Mesothelial cell of epicardium (in vitro differentiated cells): ENCODE data around the gene CBX2. TPM values are rescaled to one million over a fixed set of nuclear protein-coding genes. Genes with fewer than 3 reads are reported as not detected.
A peak's percentile ranks its signal among the peaks of the same experiment; 100 is the strongest.

ENCODE experiments used
- DNase-seq, 2 experiments: peaks; one replicate each; pipeline ENCODE4 v3.0.0; 2021; ENCODE audit warnings: low spot score in 2 of 2; ENCODE audit not compliant: unreplicated experiment in 2 of 2
- H3K27ac Mint-ChIP-seq: 2 replicates; pipeline ENCODE4 v1.8.0; 2021; ENCODE audit warnings: mixed read lengths
- H3K27me3 Mint-ChIP-seq: 2 replicates; pipeline ENCODE4 v1.8.0; 2021; ENCODE audit warnings: low read depth, mixed read lengths
- H3K36me3 Mint-ChIP-seq: 2 replicates; pipeline ENCODE4 v1.8.0; 2021; ENCODE audit warnings: mixed read lengths
- H3K4me1 Mint-ChIP-seq: 2 replicates; pipeline ENCODE4 v1.8.0; 2021; ENCODE audit warnings: mixed read lengths
- H3K4me3 Mint-ChIP-seq: 2 replicates; pipeline ENCODE4 v1.8.0; 2021; ENCODE audit warnings: mild to moderate bottlenecking, moderate library complexity, mixed read lengths
- H3K9me3 Mint-ChIP-seq: 2 replicates; pipeline ENCODE4 v1.8.0; 2021; ENCODE audit warnings: mixed read lengths
- total RNA-seq: library from RNA; stranded (reverse); gene quantifications from 3 replicates; pipeline ENCODE4 v1.2.1, GENCODE V29; 2021
- TF ChIP-seq, protein P1 (sequence below): fragments of 200-600 bp; sonication (generic); IDR thresholded peaks from one replicate; pipeline ENCODE4 v1.5.0; 2021; ENCODE audit warnings: antibody characterized with exemption; ENCODE audit not compliant: unreplicated experiment

The CBX2 gene
- total RNA-seq, 1 donor from 2014 or later: 49.7 TPM

DNA sequence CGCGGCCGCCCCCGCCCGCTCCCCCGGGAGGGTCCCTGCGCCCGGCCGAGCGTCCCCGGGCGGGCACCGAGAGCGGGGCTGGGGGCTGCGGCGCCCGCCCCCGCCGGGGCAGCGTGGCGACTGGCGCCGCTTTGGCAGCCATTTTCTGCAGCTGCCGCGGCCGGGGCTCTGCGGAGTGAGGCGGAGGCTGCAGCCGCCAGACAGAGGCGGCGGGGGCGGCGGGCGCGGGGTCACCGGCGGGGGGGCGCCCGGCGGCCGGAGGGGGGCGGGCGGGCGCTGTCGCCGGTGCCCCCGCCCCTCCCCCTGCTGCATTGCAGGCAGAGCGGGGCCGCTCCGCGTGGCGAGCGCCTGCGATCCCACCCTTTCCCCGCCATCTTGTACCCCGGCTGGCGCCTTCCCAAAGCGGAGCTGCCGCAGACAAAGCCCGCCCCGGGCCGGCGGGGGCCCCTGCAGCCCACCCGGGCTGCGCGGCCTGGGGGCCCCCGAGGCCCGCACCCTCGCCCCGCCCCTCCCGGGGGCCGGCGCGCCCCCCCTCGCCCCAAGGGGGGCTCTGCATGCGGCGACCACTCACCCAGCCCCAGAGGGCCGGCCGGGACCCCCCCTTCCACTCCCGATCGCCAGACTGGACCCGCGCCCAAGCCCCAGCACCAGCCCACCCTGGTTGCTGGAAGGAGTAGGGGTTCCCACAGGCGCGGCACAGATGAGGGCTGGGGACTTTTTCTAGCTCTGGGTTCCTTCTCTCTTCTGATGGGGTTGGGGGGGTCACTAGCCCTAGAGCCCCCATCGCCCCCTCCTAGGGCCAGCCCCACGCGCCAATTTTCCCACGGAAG, 35.6 kb downstream of the CBX2 start:
- TF ChIP-seq, protein P1, sequence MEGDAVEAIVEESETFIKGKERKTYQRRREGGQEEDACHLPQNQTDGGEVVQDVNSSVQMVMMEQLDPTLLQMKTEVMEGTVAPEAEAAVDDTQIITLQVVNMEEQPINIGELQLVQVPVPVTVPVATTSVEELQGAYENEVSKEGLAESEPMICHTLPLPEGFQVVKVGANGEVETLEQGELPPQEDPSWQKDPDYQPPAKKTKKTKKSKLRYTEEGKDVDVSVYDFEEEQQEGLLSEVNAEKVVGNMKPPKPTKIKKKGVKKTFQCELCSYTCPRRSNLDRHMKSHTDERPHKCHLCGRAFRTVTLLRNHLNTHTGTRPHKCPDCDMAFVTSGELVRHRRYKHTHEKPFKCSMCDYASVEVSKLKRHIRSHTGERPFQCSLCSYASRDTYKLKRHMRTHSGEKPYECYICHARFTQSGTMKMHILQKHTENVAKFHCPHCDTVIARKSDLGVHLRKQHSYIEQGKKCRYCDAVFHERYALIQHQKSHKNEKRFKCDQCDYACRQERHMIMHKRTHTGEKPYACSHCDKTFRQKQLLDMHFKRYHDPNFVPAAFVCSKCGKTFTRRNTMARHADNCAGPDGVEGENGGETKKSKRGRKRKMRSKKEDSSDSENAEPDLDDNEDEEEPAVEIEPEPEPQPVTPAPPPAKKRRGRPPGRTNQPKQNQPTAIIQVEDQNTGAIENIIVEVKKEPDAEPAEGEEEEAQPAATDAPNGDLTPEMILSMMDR: no peak
- Mint-ChIP-seq H3K27ac (peak overlapping the region; percentile 39), H3K4me3 (peak overlapping the region; percentile 41), H3K9me3 (no peaks in the 10 kb centered on the region), H3K36me3 (no peaks in the 10 kb centered on the region), H3K4me1 (peaks cover 31% of the 10 kb centered on the region), H3K27me3 (peaks cover 72% of the 10 kb centered on the region)
- DNase-seq: peak; percentile 37 to 53

DNA sequence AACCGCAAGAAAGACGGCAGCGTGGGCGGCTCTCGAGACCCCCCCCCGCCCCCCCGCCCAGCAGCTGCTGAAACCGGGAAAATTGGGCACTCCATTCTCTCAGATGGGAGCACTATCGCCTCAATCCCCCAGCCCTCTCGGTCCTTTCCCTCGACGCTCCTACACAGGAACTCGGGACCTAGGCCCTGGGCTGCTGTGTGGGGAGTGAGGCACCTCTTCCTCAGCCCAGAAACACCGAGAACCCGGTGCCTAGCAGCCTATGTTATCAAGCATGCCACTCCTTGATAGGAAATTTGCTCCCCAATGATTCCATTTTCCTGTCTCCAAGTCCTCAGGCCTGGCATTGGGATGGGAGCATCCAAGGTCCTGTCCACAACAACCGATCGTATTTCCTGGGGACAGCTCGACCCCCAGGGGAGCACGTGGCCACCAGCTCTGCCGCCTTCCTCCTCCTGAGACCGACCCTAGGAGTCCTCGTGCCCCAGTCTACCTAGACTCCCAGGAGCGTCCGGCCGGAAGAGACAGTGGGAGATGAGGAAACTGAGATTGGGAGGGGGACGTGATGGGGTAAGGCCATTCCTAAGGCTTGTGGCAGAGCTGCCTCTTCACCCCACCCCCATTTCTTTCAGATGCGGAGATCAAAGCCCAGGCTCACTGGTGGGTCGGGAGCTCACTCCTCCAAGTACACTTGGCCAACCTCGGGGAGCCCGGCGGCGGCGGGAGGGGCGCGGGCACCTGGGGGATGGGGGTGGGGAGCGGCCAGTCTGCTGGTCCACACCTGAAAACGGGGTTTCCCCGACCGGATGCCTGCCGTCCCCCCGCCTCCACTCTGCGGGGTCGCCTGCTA, 36.4 kb downstream of the CBX2 start:
- DNase-seq: no peak
- Mint-ChIP-seq H3K27ac (peak overlapping the region; percentile 39), H3K9me3 (no peaks in the 10 kb centered on the region), H3K27me3 (peaks cover 72% of the 10 kb centered on the region), H3K36me3 (no peaks in the 10 kb centered on the region), H3K4me1 (peaks cover 28% of the 10 kb centered on the region), H3K4me3 (peak overlapping the region; percentile 53)
- TF ChIP-seq, protein P1: no peak

DNA sequence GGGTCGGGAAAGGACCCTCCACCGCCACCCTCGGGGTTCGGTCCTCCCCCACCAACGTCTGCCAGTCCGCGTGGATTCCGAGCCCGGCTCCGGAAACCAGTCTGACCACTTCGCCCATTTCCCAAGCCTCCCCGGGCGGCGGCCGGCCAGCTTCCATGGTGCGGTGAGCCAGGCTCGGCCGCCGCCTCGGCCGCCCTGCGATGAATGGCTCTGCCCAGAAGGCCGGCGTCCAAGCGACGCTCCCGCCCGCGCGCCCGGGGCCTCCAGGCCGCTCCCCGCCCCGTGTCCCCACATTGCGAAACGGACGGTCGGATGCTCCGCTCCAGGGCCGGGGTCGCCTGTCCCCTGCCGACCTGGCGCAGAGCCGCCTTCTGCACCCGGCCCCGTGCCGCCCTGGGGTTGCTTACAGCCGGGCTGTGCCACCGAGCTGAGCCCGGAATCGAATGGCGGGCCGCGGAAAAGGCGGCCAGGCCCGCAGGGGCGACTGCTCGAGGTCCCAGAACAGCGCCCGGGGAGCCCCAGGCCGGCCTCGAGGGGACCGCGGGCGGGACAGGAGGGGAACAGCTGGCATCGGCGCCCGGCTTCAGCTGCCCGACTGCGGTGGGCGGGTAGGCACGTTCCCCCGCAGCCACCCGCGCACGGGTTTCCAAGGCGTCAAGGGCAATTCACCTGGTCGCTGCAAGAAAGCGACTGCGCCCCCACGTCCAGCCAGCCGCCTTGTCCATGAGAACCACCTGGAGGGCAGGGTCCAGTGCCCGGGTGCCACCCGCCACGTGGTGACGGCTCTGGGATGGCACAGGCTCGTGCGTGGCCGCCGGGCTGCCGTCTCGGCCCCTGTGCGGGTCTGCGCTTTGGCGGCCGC, 37.3 kb downstream of the CBX2 start:
- peaks cover 74% of the 10 kb centered on the region for H3K27me3 Mint-ChIP-seq
- peak overlapping the region; percentile 26 for H3K4me3 Mint-ChIP-seq
- H3K9me3 Mint-ChIP-seq: no peaks in the 10 kb centered on the region
- no peak overlapping the region for H3K27ac Mint-ChIP-seq
- H3K4me1 Mint-ChIP-seq: peaks cover 25% of the 10 kb centered on the region
- H3K36me3 Mint-ChIP-seq: no peaks in the 10 kb centered on the region
- peak; percentile 33 to 62 for DNase-seq
- TF ChIP-seq, protein P1: no peak

DNA sequence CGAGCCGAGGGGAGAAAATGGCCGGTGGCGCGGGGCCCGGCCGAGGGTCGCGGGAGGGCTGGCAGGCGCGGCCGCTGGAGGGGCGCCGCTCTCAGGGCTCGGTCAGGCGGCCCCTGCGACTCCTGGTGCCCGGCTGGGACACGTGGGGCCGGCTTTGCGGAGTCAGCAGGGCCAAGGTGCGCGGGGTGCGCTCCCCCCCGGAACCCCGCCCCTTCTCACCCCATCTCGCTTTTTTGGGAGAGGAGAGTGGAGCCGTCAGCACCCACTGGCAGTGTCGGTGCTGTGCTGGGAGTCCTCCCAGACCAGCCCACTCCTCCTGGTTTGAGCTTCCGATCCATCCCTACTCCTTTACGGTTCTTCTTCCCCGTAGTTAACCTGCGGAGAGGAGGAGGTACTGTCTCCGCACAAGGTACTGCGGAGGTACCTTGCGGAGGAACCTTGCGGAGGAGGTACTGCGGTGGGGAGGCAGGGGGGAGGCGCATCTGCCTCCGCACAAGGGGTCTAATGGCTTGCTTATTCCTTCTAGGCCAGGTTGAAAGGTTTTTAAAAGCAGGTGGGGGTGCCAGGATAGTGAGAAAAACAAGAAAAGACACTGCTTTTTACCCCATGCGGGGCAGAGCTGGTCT, 38.0 kb downstream of the CBX2 start:
- Mint-ChIP-seq H3K4me3 (peak overlapping the region; percentile 62), H3K9me3 (no peaks in the 10 kb centered on the region), H3K27ac (no peak overlapping the region), H3K36me3 (no peaks in the 10 kb centered on the region), H3K27me3 (peaks cover 76% of the 10 kb centered on the region), H3K4me1 (peaks cover 23% of the 10 kb centered on the region)
- DNase-seq: no peak
- TF ChIP-seq, protein P1: no peak
